HG02623 (cell line): ENCODE measurements around the gene ANKRD30BL.
"Not testable (repeated sequence)": the region's sequence is repeated elsewhere in the genome, so short reads cannot be mapped to it uniquely, and the experiment has no call there.

Experiments
- ATAC-seq: cut with Tn5 transposase; IDR thresholded peaks from one replicate; pipeline ENCODE4 v1.9.1; 2021; ENCODE audit warnings: moderate library complexity; ENCODE audit not compliant: unreplicated experiment

Gene ANKRD30BL

GRCh38 chr2:132161161-132162124 lies at the start of gene ANKRD30BL:
Gene ANKRD30BL (minus strand): TSS chr2:132161952. CDS start chr2:132161705, 247 bp downstream.
- ATAC-seq, result not testable (repeated sequence)

- not testable (repeated sequence) for ATAC-seq
Observed at GRCh38 chr2:132202866-132203265, 41.1 kb upstream of the ANKRD30BL start.

- ATAC-seq, result not testable (repeated sequence)
Observed at GRCh38 chr2:132192854-132193253, 31.1 kb upstream of the ANKRD30BL start.

GRCh38 chr2:132167100-132167499 lies 5.3 kb upstream of the ANKRD30BL start:
- ATAC-seq, result not testable (repeated sequence)

- not testable (repeated sequence) for ATAC-seq
Observed at GRCh38 chr2:132162125-132162660, 441 bp upstream of the ANKRD30BL start.

- ATAC-seq, result not testable (repeated sequence)
Observed at GRCh38 chr2:132146774-132147173, 15.0 kb downstream of the ANKRD30BL start.
